ENCODE results near the gene PLK2.

- no peak for TF ChIP-seq CTCF (IDR thresholded peaks at IDR 0.05)
- no peak for TF ChIP-seq ZFX (IDR thresholded peaks at IDR 0.05; ENCODE audit: borderline replicate concordance)
Measured at GRCh38 chr5:58447226-58447625, 12.7 kb downstream of the PLK2 start.
